Astrocyte (in vitro differentiated cells and primary cell): ENCODE results near the gene CTCF.

Experiments used
- CTCF ChIP-seq: IDR thresholded peaks from 2 replicates; pipeline ENCODE4 v1.5.1; 2011; ENCODE audit warnings: low read depth, mild to moderate bottlenecking, inconsistent platforms, low read length, moderate library complexity; ENCODE audit not compliant: insufficient read depth
- EZH2 ChIP-seq: IDR thresholded peaks from 2 replicates; pipeline ENCODE4 v1.6.1; 2012; ENCODE audit warnings: mild to moderate bottlenecking, low read length, inconsistent platforms; ENCODE audit not compliant: insufficient read depth

GRCh38 chr16:67561501-67561823 lies 864 bp upstream of the CTCF start:
- TF ChIP-seq CTCF (no peak), EZH2 (no peak)
